GM12801 (cell line): ENCODE data around the gene LPCAT3.

Source experiments
- TF ChIP-seq, protein P1 (sequence below): IDR thresholded peaks from one replicate; pipeline ENCODE4 v1.5.1; 2011; ENCODE audit warnings: control low read depth; ENCODE audit not compliant: insufficient read length; ENCODE audit errors: extremely low read depth

Gene LPCAT3

GRCh38 chr12:7004287-7004803 is 13.9 kb downstream of the LPCAT3 start:
- TF ChIP-seq, protein P1, sequence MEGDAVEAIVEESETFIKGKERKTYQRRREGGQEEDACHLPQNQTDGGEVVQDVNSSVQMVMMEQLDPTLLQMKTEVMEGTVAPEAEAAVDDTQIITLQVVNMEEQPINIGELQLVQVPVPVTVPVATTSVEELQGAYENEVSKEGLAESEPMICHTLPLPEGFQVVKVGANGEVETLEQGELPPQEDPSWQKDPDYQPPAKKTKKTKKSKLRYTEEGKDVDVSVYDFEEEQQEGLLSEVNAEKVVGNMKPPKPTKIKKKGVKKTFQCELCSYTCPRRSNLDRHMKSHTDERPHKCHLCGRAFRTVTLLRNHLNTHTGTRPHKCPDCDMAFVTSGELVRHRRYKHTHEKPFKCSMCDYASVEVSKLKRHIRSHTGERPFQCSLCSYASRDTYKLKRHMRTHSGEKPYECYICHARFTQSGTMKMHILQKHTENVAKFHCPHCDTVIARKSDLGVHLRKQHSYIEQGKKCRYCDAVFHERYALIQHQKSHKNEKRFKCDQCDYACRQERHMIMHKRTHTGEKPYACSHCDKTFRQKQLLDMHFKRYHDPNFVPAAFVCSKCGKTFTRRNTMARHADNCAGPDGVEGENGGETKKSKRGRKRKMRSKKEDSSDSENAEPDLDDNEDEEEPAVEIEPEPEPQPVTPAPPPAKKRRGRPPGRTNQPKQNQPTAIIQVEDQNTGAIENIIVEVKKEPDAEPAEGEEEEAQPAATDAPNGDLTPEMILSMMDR = no peak

- TF ChIP-seq, protein P1 = no peak
These were observed 16.2 kb downstream of the LPCAT3 start for GRCh38 chr12:7001921-7002591.

DNA sequence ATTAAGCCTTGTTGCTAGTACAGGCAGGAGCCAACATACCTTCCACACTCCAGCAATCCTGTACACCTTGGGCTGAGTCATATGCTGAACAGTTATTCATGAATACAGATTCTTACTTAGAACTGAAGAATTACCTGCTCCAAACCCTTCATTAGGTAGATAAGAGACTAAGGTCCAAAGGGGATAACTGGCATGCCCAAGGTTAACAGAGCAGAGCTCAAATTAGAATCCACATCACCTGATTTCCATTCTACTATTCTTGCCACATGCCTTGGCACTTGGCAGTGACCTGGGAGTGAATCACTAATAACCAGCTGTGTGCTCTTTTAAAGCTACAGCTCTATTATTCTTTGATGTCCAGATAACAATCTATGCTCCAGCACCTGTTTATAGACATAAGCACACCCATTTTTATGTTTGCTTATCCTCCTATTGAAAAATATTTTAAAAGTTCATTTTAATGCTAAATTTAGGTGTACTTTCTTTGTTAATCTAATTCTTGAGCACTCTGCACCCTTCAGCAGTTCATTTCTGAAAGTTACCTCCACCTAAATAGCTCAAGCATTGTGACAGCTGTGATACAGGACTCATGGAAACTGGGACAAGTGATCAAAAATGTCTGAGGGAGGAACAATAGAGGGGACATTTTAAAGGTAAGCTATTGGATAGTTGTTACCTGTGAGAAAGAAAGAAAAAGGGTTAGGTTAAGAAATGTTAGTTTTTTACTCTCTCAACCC is 19.4 kb downstream of the LPCAT3 start:
- TF ChIP-seq, protein P1 = no peak

GRCh38 chr12:6996040-6996441 is 22.2 kb downstream of the LPCAT3 start:
- TF ChIP-seq, protein P1 = no peak

DNA sequence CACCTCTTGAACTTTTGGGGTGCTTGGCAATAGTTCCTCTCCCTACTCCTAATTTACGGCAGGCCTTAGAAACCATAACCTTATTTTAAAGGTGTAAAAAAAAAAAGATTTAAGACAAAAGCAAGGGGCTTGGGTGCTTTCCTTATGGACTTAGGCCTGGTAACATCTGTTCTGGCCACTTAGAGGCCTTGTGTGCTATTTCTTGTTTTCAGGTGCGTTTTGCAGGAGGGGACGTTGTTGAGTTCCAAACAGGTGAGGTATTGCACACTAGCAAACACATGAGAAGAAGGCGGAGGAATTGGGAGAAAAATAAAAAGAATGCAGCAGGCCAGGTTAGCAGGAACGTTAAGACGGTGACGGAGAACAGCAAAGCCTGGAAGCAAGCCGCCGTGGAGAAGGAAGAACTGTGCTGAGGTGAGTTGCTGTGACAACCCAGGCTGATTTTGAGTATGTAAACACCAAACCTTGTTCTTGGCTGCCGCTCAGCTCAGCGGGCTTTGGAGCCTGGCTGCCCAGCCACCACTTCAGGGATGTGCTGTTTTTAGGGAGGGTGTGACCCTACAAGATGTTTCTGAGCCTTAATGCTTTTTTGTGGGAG is 30.2 kb downstream of the LPCAT3 start:
- TF ChIP-seq, protein P1 = no peak

DNA sequence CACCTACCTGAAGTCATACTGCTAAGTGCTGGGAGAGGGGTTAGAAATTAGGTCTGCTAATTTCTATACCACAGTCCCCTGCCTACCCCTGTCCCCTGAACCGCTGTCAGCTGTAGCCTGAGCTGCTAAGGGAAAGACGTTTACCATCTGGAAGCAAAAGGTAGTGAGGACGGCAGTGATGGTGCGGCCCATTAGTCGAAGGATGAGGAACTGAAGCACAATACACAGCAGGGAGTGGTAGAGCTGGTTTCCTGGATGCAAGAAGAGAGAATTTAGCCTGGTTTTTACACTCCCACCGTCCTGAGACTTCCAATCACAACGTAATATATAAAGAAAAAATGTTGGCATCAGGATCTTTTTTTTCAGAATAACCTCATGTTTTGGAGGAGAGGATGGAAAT is 35.7 kb downstream of the LPCAT3 start:
- TF ChIP-seq, protein P1 = no peak
